ENCODE data around the gene UNC119.

GRCh38 chr17:28550858-28551257, 1.6 kb downstream of the UNC119 start:
- TF ChIP-seq CTCF (IDR thresholded peaks at IDR 0.05) = no peak
- TF ChIP-seq EZH2phosphoT487 (IDR thresholded peaks at IDR 0.05) = no peak

Data from neural progenitor cell (in vitro differentiated cells).